ENCODE measurements around the gene ZIM2.

GRCh38 chr19:56841193-56841543 is 642 bp upstream of the ZIM2 start:
- TF ChIP-seq CTCF (IDR thresholded peaks at IDR 0.05; ENCODE audit: insufficient read depth, low read length, poor library complexity, severe bottlenecking), result no peak
- TF ChIP-seq EZH2phosphoT487 (conservative IDR thresholded peaks at IDR 0.05; ENCODE audit: low read length), result no peak
